ENCODE measurements around the gene ARMC7.

GRCh38 chr17:75138519-75138918 is 28.8 kb downstream of the ARMC7 start:
- TF ChIP-seq POLR2AphosphoS5 (IDR thresholded peaks at IDR 0.05) (no peak), POLR2A (IDR thresholded peaks at IDR 0.05) (no peak), CTCF (IDR thresholded peaks at IDR 0.05) (no peak), EP300 (IDR thresholded peaks at IDR 0.05) (no peak)

All from suprapubic skin (tissue), 4 donors.